ENCODE data around the gene SLTM.
"Not testable (repeated sequence)": the region's sequence is repeated elsewhere in the genome, so short reads cannot be mapped to it uniquely, and the experiment has no call there.

The SLTM gene

GRCh38 chr15:58924327-58924726, 9.2 kb downstream of the SLTM start:
- no peak for DNase-seq

GRCh38 chr15:58923696-58924300, 9.7 kb downstream of the SLTM start:
- DNase-seq = no peak

GRCh38 chr15:58923284-58923683, 10.2 kb downstream of the SLTM start:
- DNase-seq = no peak

GRCh38 chr15:58921267-58921790, 12.2 kb downstream of the SLTM start:
- no peak for DNase-seq

GRCh38 chr15:58920447-58920846, 13.0 kb downstream of the SLTM start:
- not testable (repeated sequence) for DNase-seq

- no peak for DNase-seq
Observed at GRCh38 chr15:58919232-58919631, 14.2 kb downstream of the SLTM start.

GRCh38 chr15:58918239-58918638, 15.2 kb downstream of the SLTM start:
- no peak for DNase-seq

- not testable (repeated sequence) for DNase-seq
Observed at GRCh38 chr15:58917613-58918129, 15.8 kb downstream of the SLTM start.

- DNase-seq = no peak
Observed at GRCh38 chr15:58916962-58917361, 16.5 kb downstream of the SLTM start.

GRCh38 chr15:58910456-58910855, 23.0 kb downstream of the SLTM start:
- no peak for DNase-seq

GRCh38 chr15:58909616-58910015, 23.9 kb downstream of the SLTM start:
- no peak for DNase-seq

- no peak for DNase-seq
Observed at GRCh38 chr15:58908550-58909309, 24.7 kb downstream of the SLTM start.

GRCh38 chr15:58900631-58901030, 32.8 kb downstream of the SLTM start:
- DNase-seq = no peak

GRCh38 chr15:58898150-58898680, 35.3 kb downstream of the SLTM start:
- no peak for DNase-seq

GRCh38 chr15:58889363-58889762, 44.1 kb downstream of the SLTM start:
- DNase-seq = no peak

- no peak for DNase-seq
Observed at GRCh38 chr15:58886921-58887320, 46.6 kb downstream of the SLTM start.

- not testable (repeated sequence) for DNase-seq
Observed at GRCh38 chr15:58883926-58884325, 49.6 kb downstream of the SLTM start.

- DNase-seq = no peak
Observed at GRCh38 chr15:58882243-58882642, 51.2 kb downstream of the SLTM start.

GRCh38 chr15:58880320-58880719, 53.2 kb downstream of the SLTM start:
- no peak for DNase-seq

GRCh38 chr15:58877999-58878825, 55.3 kb downstream of the SLTM start:
- DNase-seq = no peak

- no peak for DNase-seq
Observed at GRCh38 chr15:58876306-58877106, 57.0 kb downstream of the SLTM start.

GRCh38 chr15:58875343-58875742, 58.1 kb downstream of the SLTM start:
- DNase-seq = no peak
